CD4-positive, alpha-beta T cell treated with Interleukin-6 for 4 hours (primary cell): Measurements from ENCODE around the gene GARS1.
"Not testable (repeated sequence)": the region's sequence is repeated elsewhere in the genome, so short reads cannot be mapped to it uniquely, and the experiment has no call there.

ENCODE experiments used
- DNase-seq: peaks from one replicate; pipeline ENCODE4 v3.0.0-alpha.2; 2020; ENCODE audit warnings: mixed read lengths

The GARS1 gene

GRCh38 chr7:30583181-30583580 lies 11.5 kb upstream of the GARS1 start:
- no peak for DNase-seq

GRCh38 chr7:30584415-30584814 lies 10.3 kb upstream of the GARS1 start:
- DNase-seq = no peak

GRCh38 chr7:30584965-30585364 lies 9.7 kb upstream of the GARS1 start:
- DNase-seq = no peak

DNA sequence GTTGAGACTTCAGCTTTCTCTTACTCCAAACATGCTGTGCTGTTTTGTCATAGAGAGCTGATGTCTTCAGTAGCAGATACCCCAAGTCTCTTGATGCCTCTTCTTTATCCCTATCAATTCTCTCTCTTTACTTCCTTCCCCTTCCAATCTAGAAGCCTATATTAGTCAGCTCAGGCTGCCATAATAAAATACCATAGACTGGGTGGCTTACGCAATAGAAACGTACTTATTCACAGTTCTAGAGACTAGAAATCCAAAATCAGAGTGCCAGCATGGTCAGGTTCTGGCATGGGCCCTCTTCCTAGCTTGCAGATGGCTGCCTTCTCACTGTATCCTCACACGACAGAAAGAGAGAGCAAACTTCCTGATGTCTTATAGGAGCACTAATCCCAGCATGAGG lies 9.0 kb upstream of the GARS1 start:
- no peak for DNase-seq

DNA sequence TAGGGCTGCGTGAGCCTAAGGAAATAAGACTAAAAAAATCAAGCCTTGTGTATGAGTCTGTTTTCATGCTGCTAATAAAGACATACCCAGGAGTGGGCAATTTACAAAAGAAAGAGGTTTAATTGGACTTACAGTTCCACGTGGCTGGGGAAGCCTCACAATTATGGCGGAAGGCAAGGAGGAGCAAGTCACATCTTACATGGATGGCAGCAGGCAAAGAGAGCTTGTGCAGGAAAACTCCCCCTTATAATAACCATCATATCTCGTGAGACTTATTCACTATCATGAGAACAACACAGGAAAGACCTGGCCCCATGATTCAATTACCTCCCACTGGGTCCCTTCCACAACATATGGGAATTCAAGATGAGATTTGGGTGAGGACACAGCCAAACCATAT lies 7.1 kb upstream of the GARS1 start:
- not testable (repeated sequence) for DNase-seq

GRCh38 chr7:30589111-30589510 lies 5.6 kb upstream of the GARS1 start:
- no peak for DNase-seq

DNA sequence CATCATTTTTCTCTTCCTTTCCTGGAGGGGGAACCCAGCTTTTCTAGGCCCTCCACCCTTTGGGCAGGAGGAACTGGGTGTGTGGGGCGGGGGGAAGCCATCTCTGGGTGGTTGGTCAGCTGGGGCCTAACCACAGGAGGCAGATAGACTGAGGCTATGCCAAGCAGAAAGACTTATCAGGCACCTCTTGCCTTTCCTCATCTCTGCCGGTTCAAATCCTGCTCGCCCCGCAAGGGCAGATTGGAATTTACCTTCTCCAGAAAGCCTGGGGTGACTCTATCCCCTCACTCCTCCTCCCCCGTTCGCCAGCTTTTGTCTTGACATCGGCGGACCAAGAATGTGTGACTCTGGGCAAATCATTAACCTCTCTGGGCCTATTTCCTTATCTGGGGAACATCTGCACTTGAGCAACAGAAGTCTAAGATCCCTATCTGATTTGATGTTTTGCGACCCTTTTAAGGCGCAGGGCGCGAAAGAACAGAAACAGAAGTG lies 584 bp upstream of the GARS1 start:
- no peak for DNase-seq

DNA sequence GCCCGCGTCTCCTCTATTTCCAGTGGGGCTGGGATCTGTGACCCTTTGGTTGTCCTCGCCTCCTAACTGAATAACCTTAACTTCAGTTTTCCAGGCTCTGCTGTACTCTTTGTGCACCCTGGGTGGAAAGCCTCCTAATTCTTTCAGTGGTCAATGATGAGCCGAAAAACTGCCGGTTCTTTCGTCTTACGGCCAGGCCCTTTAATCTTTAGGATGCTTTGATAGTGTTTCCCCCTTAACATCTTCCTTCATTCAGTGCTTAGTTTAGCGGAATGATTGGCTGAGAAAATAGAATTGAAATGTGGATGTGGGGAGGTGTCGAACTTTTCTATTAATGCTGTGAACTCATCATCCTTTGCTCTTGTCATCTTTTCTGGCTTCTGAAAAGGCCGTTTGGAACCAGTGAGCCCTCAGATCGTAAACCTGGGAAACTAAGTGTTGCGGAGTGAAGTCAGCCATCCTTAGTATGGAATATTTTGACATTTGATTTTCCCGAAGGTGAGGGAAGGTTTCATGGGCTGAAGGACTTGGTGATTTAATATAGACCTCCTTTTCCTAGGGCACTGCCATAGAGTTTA lies 847 bp downstream of the GARS1 start:
- DNase-seq = no peak

GRCh38 chr7:30596014-30596641 lies 1.4 kb downstream of the GARS1 start:
- no peak for DNase-seq

- DNase-seq = no peak
These were observed 2.0 kb downstream of the GARS1 start for GRCh38 chr7:30596721-30597120.

DNA sequence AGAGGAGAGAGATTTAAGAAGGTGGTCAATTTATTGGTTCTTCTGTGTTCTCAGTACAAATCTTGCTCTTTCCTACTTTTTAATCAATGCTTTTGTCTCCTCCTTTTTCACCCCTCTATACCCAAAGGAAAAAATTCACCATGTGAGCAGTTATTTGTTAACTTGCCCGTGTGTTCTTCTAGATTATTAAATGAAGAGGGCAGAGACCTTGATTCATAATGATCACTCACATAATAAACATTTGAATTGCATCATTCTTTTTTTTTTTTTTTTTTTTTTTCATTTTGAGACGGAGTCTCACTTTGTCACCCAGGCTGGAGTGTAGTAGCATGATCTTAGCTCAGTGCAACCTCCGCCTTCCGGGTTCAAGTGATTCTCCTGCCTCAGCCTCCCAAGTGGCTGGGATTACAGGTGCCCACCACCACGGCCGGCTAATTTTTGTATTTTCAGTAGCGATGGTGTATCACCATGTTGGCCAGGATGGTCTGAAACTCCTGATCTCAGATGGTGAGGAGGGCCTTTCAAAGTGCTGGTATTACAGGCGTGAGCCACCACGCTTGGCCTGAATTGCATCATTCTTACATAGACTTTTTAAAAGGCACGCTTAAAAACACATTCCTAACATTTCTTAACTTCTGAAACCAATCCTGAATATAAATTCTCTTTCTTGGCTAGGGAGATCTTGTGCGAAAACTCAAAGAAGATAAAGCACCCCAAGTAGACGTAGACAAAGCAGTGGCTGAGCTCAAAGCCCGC lies 3.6 kb downstream of the GARS1 start:
- DNase-seq = no peak

- DNase-seq = no peak
These were observed 10.2 kb downstream of the GARS1 start for GRCh38 chr7:30604901-30605300.

DNA sequence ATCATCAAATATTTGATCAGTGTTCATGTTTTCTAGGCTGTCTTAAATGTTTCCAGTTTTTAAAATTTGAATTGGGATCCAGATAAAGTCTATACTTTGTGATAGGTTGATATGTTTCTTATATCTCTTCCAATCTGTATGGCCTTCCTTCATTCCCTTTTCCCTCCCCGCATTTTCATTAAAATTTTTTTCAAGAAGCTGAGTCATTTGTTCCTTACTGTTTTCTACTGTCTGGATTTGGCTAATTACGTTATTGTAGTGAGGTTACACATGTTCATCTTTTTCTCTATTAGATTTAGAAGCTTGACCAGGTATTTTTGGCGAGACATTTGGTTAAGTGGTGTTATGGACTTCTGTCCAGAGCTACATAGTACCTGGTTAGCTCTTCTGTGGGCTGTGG lies 11.2 kb downstream of the GARS1 start:
- DNase-seq = no peak

- no peak for DNase-seq
These were observed 18.1 kb downstream of the GARS1 start for GRCh38 chr7:30612658-30613265.

- DNase-seq = no peak
These were observed 19.0 kb downstream of the GARS1 start for GRCh38 chr7:30613366-30614325.

DNA sequence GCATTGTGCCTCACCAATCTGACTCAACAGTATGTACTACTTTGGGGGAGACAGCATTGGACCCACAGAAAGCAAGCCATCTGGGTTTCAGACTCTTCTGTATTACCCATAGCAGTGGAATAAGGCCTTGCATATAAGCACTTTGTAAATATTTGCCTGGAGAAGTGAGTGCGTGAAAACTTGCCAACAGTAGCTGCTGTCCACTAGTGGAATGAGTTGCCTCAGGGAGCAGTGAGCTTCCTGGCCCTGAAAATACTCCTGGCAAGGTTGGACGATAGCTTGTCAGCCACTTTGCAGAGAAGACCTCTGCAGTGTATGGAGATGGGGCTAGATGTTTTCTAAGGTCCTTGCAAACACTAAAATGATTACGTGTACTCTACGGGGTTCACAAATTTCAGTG lies 21.6 kb downstream of the GARS1 start:
- no peak for DNase-seq

DNA sequence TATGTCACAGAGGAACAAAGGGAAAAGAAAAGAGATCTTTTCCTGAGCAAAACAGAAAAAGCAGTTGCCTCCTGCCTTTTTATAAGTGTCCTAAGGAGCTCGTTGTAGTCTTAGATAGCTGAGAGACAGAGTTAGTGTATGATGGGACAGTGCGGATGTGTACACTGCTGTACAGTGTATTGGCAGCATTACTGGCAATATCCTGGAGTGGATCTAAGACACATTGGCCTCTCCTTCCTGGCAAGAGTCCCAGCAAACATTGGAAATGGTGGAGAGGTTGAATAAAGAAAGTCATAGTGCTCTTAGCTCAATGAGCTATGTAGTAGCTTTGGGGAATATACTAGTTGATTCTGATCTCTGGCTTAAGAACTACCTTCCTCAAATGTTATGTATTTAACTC lies 22.7 kb downstream of the GARS1 start:
- no peak for DNase-seq

DNA sequence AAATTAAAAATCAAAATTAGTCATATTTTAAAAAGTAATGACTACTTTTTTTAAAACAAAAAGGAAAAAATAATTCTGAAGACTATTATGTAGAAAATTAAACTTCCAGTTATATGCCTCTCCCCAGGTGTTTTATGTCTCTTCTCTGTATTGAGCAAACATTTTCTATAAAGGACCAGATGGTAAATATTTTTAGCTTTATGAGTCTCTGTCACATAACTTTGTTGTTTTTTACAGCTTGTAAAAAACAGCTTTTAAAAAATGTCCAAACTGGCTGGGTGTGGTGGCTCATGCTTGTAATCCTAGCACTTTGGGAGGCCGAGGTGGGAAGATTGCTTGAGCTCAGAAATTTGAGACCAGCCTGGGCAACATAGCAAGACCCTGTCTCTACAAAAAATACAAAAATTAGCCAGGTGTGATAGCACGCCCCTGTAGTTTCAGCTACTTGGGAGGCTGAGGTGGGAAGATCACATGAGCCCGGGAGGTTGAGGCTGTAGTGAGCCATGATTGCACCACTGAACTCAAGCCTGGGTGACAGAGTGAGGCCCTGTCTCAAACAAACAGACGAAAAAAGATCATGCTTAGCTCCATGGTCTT lies 23.5 kb downstream of the GARS1 start:
- no peak for DNase-seq

GRCh38 chr7:30618961-30619360 lies 24.3 kb downstream of the GARS1 start:
- DNase-seq = no peak

- DNase-seq = no peak
These were observed 30.6 kb downstream of the GARS1 start for GRCh38 chr7:30625283-30625682.

DNA sequence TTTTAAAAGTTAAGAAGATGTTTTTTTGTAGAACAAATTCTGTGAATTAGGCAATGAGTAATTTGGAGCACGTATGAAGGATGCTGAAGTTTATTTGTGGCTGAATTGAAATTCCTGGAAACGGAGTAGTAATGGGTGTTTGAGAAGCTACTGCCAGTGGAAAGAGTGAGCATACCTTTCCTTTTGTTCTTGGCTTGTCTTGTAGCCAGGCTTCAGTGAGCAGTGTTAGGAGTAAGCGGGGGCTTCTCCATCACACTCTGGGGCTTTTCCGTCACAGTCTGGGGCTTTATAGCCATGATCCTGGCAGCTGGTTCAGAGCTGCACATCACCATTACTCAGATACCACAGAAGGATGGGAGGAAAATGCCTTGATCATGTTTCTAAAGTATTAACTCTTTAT lies 32.3 kb downstream of the GARS1 start:
- DNase-seq = no peak

DNA sequence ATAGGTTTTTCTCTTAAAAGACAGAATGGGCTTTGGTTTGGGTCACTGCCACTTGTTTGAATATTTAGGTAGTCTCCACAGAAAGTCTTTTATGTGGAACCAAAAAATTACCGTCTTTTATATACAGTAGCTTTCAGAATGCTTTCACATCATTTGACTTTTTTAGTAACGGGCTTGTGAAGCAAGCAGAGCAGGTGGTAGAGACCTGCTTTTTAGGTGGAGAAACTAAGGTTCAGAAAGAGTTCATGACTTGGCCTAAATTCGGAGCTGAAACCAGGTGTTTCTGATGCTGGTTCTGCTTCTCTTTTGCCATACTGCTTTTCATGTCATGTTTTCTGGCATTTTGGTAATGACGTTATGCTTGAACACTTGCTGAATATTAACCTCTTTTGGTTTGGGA lies 36.3 kb downstream of the GARS1 start:
- DNase-seq = no peak
